ENCODE measurements around the gene RTKN. TPM values are rescaled to one million over a fixed set of nuclear protein-coding genes. Genes with fewer than 3 reads are reported as not detected.

Gene RTKN
- total and polyA plus RNA-seq, 2 of the 13 experiments (the other 11 are each of a cell fraction or from before 2014, with no cell fraction given): 159 to 166 TPM

GRCh38 chr2:74474481-74474880 lies 32.7 kb upstream of the RTKN start (continued):
- 0 out of 2 replicates have a peak, but pooled peaks have one; percentile 15 for TF ChIP-seq UBTF (CRISPR knock-in tag; IDR thresholded peaks at IDR 0.05)

GRCh38 chr2:74472945-74473258 lies 31.2 kb upstream of the RTKN start:
- Histone ChIP-seq H3K27me3 (ENCODE audit: control insufficient read depth in 1 of 2, insufficient read depth in 2 of 2, low read length in 2 of 2) (no peaks in the 10 kb centered on the region; a peak in 1 of 5 replicates), H3K4me1 (ENCODE audit: insufficient read depth, low read length) (peaks cover 52% of the 10 kb centered on the region), H2AFZ (ENCODE audit: low read length) (peak overlapping the region; percentile 21), H3K9ac (ENCODE audit: insufficient read depth, low read depth, low read length) (peak overlapping the region; percentile 86), H3K36me3 (replicated peaks in 1 of 2; ENCODE audit: control insufficient read depth in 1 of 2, insufficient read depth in 2 of 2, low read length in 2 of 2) (peaks cover 7 to 20% of the 10 kb centered on the region in 2 experiments), H3K9me3 (ENCODE audit: low read length) (no peaks in the 10 kb centered on the region), H3K4me2 (ENCODE audit: low read depth, low read length) (peak overlapping the region; percentile 95), H3K4me3 (replicated peaks in 1 of 3; ENCODE audit: insufficient read depth in 1 of 3, low read depth in 2 of 3, low read length in 3 of 3) (peak overlapping the region; percentile 67 to 91 (median 83)), H3K27ac (ENCODE audit: extremely low read length, insufficient read depth, low read length) (peak overlapping the region; percentile 83), H3K79me2 (ENCODE audit: insufficient read depth, low read length) (peaks cover 7% of the 10 kb centered on the region), H4K20me1 (ENCODE audit: insufficient read depth, low read length) (no peaks in the 10 kb centered on the region)
- FAIRE-seq (no peak), DNase-seq (ENCODE audit: low spot score) (no peak), ATAC-seq (peak; percentile 0; the same call in 1 of the 3 replicates)
- BruUV-seq (replicated peaks): TSS peak; percentile 90
- in situ Hi-C loops (cut with HindIII; ENCODE audit: extremely low pct_ligation_motif_present, low pct_unique_long_range_greater_than_20kb): no loop called here
- 3% methylated on average over 7 of the region's 7 CpGs for WGBS (ENCODE audit: low lambda C conversion rate)
- ChIA-PET POLR2A (interaction anchor here (0.8 to 20.6 kb wide), 15 partner anchors 9 to 274 kb away, joined by 3 to 795 read pairs (median 12); partner anchors contain the start of genes AUP1, CCDC142, DQX1 and HTRA2), CTCF (ENCODE audit: low intra/inter-chr PET ratio, low total read pairs) (no interaction called here)
- intact Hi-C loops (cut with micrococcal nuclease; ENCODE audit: unreplicated experiment): loop anchor here (1.0 to 2.0 kb wide), 2 partner anchors 14 to 56 kb away; partner anchors contain the start of genes AUP1, HTRA2 and WBP1
- no peak; the same call in 1 of the 2 replicates for TF ChIP-seq SNAPC2 (CRISPR knock-in tag; IDR thresholded peaks at IDR 0.05)
- no peak for TF ChIP-seq CBX2 (IDR thresholded peaks at IDR 0.05; ENCODE audit: low read depth, low read length)
- TF ChIP-seq CBX2 (CRISPR knock-in tag; IDR thresholded peaks at IDR 0.05; ENCODE audit: low read depth): no peak
- TF ChIP-seq ZSCAN22 (CRISPR knock-in tag; IDR thresholded peaks at IDR 0.05): no peak
- TF ChIP-seq SNAPC4 (CRISPR knock-in tag; IDR thresholded peaks at IDR 0.05): no peak
- TF ChIP-seq REST (IDR thresholded peaks at IDR 0.05; ENCODE audit: borderline replicate concordance in 1 of 2, low read depth in 1 of 2, low read length in 2 of 2): no peak
- TF ChIP-seq ZNF703 (CRISPR knock-in tag; IDR thresholded peaks at IDR 0.05; ENCODE audit: borderline replicate concordance): 0 out of 2 replicates have a peak, but pooled peaks have one; percentile 36
- no peak for TF ChIP-seq MXD4 (CRISPR knock-in tag; IDR thresholded peaks at IDR 0.05)
